ENCODE data around the gene ITGA3.

ITGA3 gene

GRCh38 chr17:50067996-50068395, 12.1 kb downstream of the ITGA3 start:
- H3K4me1 ChIP-seq, result peaks cover 0 to 54% (median 39%) of the 10 kb centered on the region in 4 donors
- intact Hi-C loops (cut with DNase I; ENCODE audit: low total_unique reads), result no loop called here
- H3K36me3 ChIP-seq, result peaks cover 58 to 59% (median 58%) of the 10 kb centered on the region in 3 donors
- no peak for TF ChIP-seq CTCF (IDR thresholded peaks at IDR 0.05)
- peak overlapping the region; percentile 97 to 99 for H3K27ac ChIP-seq
- no peaks in the 10 kb centered on the region for H3K27me3 ChIP-seq
- DNase-seq, result no peak
- H3K4me3 ChIP-seq, result no peak overlapping the region
- H3K9me3 ChIP-seq, result no peaks in the 10 kb centered on the region

GRCh38 chr17:50070908-50071680, 15.2 kb downstream of the ITGA3 start:
- Histone ChIP-seq H3K27me3 (no peaks in the 10 kb centered on the region), H3K27ac (no peak overlapping the region), H3K9me3 (no peaks in the 10 kb centered on the region), H3K36me3 (peaks cover 88 to 89% (median 89%) of the 10 kb centered on the region in 3 donors), H3K4me1 (peaks cover 0 to 23% (median 12%) of the 10 kb centered on the region in 4 donors), H3K4me3 (no peak overlapping the region)
- intact Hi-C loops (cut with DNase I; ENCODE audit: low total_unique reads), result no loop called here
- no peak for DNase-seq
- TF ChIP-seq CTCF (IDR thresholded peaks at IDR 0.05), result no peak

- intact Hi-C loops (cut with DNase I; ENCODE audit: low total_unique reads), result no loop called here
- no peaks in the 10 kb centered on the region for H3K27me3 ChIP-seq
- no peak overlapping the region for H3K4me3 ChIP-seq
- peaks cover 0 to 17% (median 7%) of the 10 kb centered on the region in 4 donors for H3K4me1 ChIP-seq
- peak overlapping the region in 1 of 2 donors; percentile 7 for H3K27ac ChIP-seq
- TF ChIP-seq CTCF (IDR thresholded peaks at IDR 0.05), result no peak
- H3K9me3 ChIP-seq, result no peaks in the 10 kb centered on the region
- H3K36me3 ChIP-seq, result peaks cover 94 to 95% (median 95%) of the 10 kb centered on the region in 3 donors
- DNase-seq, result no peak
Measured at GRCh38 chr17:50071692-50072091, 15.8 kb downstream of the ITGA3 start.

GRCh38 chr17:50072130-50072529, 16.2 kb downstream of the ITGA3 start:
- H3K27me3 ChIP-seq, result no peaks in the 10 kb centered on the region
- no peak overlapping the region for H3K4me3 ChIP-seq
- no peak for DNase-seq
- TF ChIP-seq CTCF (IDR thresholded peaks at IDR 0.05), result no peak
- H3K4me1 ChIP-seq, result peaks cover 0 to 12% (median 4%) of the 10 kb centered on the region in 4 donors
- H3K9me3 ChIP-seq, result no peaks in the 10 kb centered on the region
- intact Hi-C loops (cut with DNase I; ENCODE audit: low total_unique reads), result no loop called here
- H3K36me3 ChIP-seq, result peaks cover 95 to 97% (median 97%) of the 10 kb centered on the region in 3 donors
- H3K27ac ChIP-seq, result peak overlapping the region in 1 of 2 donors; percentile 7

GRCh38 chr17:50072925-50073324, 17.0 kb downstream of the ITGA3 start:
- no peak overlapping the region for H3K4me3 ChIP-seq
- TF ChIP-seq CTCF (IDR thresholded peaks at IDR 0.05), result no peak
- H3K27ac ChIP-seq, result peak overlapping the region; percentile 7 to 9
- no peaks in the 10 kb centered on the region for H3K9me3 ChIP-seq
- no peaks in the 10 kb centered on the region for H3K27me3 ChIP-seq
- intact Hi-C loops (cut with DNase I; ENCODE audit: low total_unique reads), result no loop called here
- DNase-seq, result no peak
- H3K4me1 ChIP-seq, result peaks cover 0 to 6% (median 1%) of the 10 kb centered on the region in 4 donors
- H3K36me3 ChIP-seq, result peaks cover 97% of the 10 kb centered on the region in 3 donors

Data from tibial artery (tissue), 4 donors.